KMS-11 (cell line): Measurements from ENCODE around the gene ICAM5.

Experiments
- H2AFZ ChIP-seq: fragments of 200-600 bp; sonication (generic); 2 replicates; pipeline ENCODE4 v1.6.1; 2016; ENCODE audit warnings: antibody characterized with exemption, mixed run types, low read depth
- H3K27ac ChIP-seq: fragments of 200-600 bp; sonication (generic); 2 replicates; pipeline ENCODE4 v1.6.1; 2016; ENCODE audit warnings: mild to moderate bottlenecking, mixed run types
- H3K27me3 ChIP-seq: fragments of 200-600 bp; sonication (generic); 2 replicates; pipeline ENCODE4 v1.6.1; 2017; ENCODE audit warnings: mild to moderate bottlenecking, low read depth, mixed run types, moderate library complexity; ENCODE audit not compliant: insufficient read depth
- H3K36me3 ChIP-seq: fragments of 200-600 bp; sonication (generic); 2 replicates; pipeline ENCODE4 v1.6.1; 2017; ENCODE audit warnings: mild to moderate bottlenecking, mixed run types; ENCODE audit not compliant: insufficient read depth
- H3K4me1 ChIP-seq: fragments of 200-600 bp; sonication (generic); 2 replicates; pipeline ENCODE4 v1.6.1; 2016; ENCODE audit warnings: mild to moderate bottlenecking, low read depth, mixed run types; ENCODE audit not compliant: poor library complexity, severe bottlenecking
- H3K4me2 ChIP-seq: fragments of 200-600 bp; sonication (generic); 2 replicates; pipeline ENCODE4 v1.7.0; 2016; ENCODE audit warnings: mild to moderate bottlenecking, mixed run types
- H3K4me3 ChIP-seq: fragments of 200-600 bp; sonication (generic); IDR thresholded peaks from 2 replicates; pipeline ENCODE4 v1.6.1; 2017; ENCODE audit warnings: low read depth, low read length, mixed read lengths; ENCODE audit not compliant: insufficient read depth
- H3K79me2 ChIP-seq: fragments of 200-600 bp; sonication (generic); 2 replicates; pipeline ENCODE4 v1.6.1; 2016; ENCODE audit warnings: low read depth, mixed run types; ENCODE audit not compliant: insufficient read depth
- H3K9ac ChIP-seq: fragments of 200-600 bp; sonication (generic); 2 replicates; pipeline ENCODE4 v1.6.1; 2016; ENCODE audit warnings: mild to moderate bottlenecking, mixed run types
- H4K20me1 ChIP-seq: fragments of 200-600 bp; sonication (generic); 2 replicates; pipeline ENCODE4 v1.6.1; 2016; ENCODE audit warnings: mild to moderate bottlenecking, mixed run types; ENCODE audit not compliant: insufficient read depth
- CTCF ChIP-seq: fragments of 200-600 bp; sonication (generic); conservative IDR thresholded peaks from 2 replicates; pipeline ENCODE4 v1.6.1; 2017; ENCODE audit warnings: low read depth, mild to moderate bottlenecking, antibody characterized with exemption, low read length, moderate library complexity, mixed read lengths

The ICAM5 gene

GRCh38 chr19:10259162-10259905 is 30.4 kb upstream of the ICAM5 start:
- Histone ChIP-seq H3K9ac (no peak overlapping the region), H3K36me3 (no peaks in the 10 kb centered on the region; the same call in 1 of the 2 replicates), H3K79me2 (peaks cover 5% of the 10 kb centered on the region; the same call in 1 of the 2 replicates), H2AFZ (no peak overlapping the region), H3K4me2 (no peak overlapping the region), H3K4me1 (peaks cover 11% of the 10 kb centered on the region), H3K27me3 (no peaks in the 10 kb centered on the region), H4K20me1 (no peaks in the 10 kb centered on the region), H3K4me3 (no peak overlapping the region), H3K27ac (no peak overlapping the region)
- peak; percentile 66 for TF ChIP-seq CTCF

GRCh38 chr19:10260141-10260584 is 29.6 kb upstream of the ICAM5 start:
- Histone ChIP-seq H4K20me1 (no peaks in the 10 kb centered on the region), H3K9ac (no peak overlapping the region), H3K79me2 (no peaks in the 10 kb centered on the region), H3K27me3 (no peaks in the 10 kb centered on the region), H3K27ac (no peak overlapping the region), H2AFZ (no peak overlapping the region), H3K4me1 (peaks cover 11% of the 10 kb centered on the region), H3K4me3 (no peak overlapping the region), H3K4me2 (no peak overlapping the region), H3K36me3 (no peaks in the 10 kb centered on the region; the same call in 1 of the 2 replicates)
- no peak for TF ChIP-seq CTCF

GRCh38 chr19:10262771-10263170 is 27.0 kb upstream of the ICAM5 start:
- no peaks in the 10 kb centered on the region for H3K27me3 ChIP-seq
- no peaks in the 10 kb centered on the region for H4K20me1 ChIP-seq
- H3K79me2 ChIP-seq = no peaks in the 10 kb centered on the region
- H2AFZ ChIP-seq = no peak overlapping the region
- TF ChIP-seq CTCF = no peak
- no peak overlapping the region for H3K4me2 ChIP-seq
- H3K4me1 ChIP-seq = peaks cover 11% of the 10 kb centered on the region
- H3K36me3 ChIP-seq = no peaks in the 10 kb centered on the region
- no peak overlapping the region for H3K4me3 ChIP-seq
- no peak overlapping the region for H3K27ac ChIP-seq
- H3K9ac ChIP-seq = no peak overlapping the region

- Histone ChIP-seq H3K27me3 (no peaks in the 10 kb centered on the region), H3K36me3 (no peaks in the 10 kb centered on the region), H3K4me2 (no peak overlapping the region), H2AFZ (no peak overlapping the region), H3K4me3 (no peak overlapping the region), H3K27ac (no peak overlapping the region), H4K20me1 (no peaks in the 10 kb centered on the region), H3K79me2 (no peaks in the 10 kb centered on the region; the same call in 1 of the 2 replicates), H3K4me1 (peaks cover 14% of the 10 kb centered on the region), H3K9ac (no peak overlapping the region)
- TF ChIP-seq CTCF = no peak
These were observed 23.0 kb upstream of the ICAM5 start for GRCh38 chr19:10266706-10267105.
